CD4-positive, alpha-beta memory T cell (primary cell): Measurements from ENCODE around the gene PDLIM3. TPM values are rescaled to one million over a fixed set of nuclear protein-coding genes. Genes with fewer than 3 reads are reported as not detected.

ENCODE experiments used
- CTCF ChIA-PET: fragments of 350-600 bp; sonication (Branson Sonifier 250); formaldehyde crosslinking; loops from one replicate; lab custom pipeline; 2021; ENCODE audit warnings: inconsistent platforms; ENCODE audit not compliant: partially characterized antibody; lab: Charles Lee
- POLR2A ChIA-PET: fragments of 350-600 bp; sonication (Branson Sonifier 250); formaldehyde crosslinking; loops from one replicate; lab custom pipeline; 2021; ENCODE audit not compliant: partially characterized antibody; lab: Charles Lee
- DNase-seq, 5 donors: peaks; one replicate each; pipeline versions ENCODE4 v3.0.0 to v3.0.0-alpha.2; 2020 to 2022; ENCODE audit warnings: mixed read lengths in 1 of 5
- H3K27ac ChIP-seq: one replicate; pipeline ENCODE4 v1.7.0; 2013; ENCODE audit warnings: low read depth, low read length
- H3K27me3 ChIP-seq: 2 replicates; pipeline ENCODE4 v1.7.0; 2013; ENCODE audit warnings: mild to moderate bottlenecking, low read length, moderate library complexity; ENCODE audit not compliant: insufficient read depth
- H3K36me3 ChIP-seq: 2 replicates; pipeline ENCODE4 v1.7.0; 2013; ENCODE audit warnings: mild to moderate bottlenecking, low read length, moderate library complexity; ENCODE audit not compliant: insufficient read depth
- H3K4me1 ChIP-seq: 2 replicates; pipeline ENCODE4 v1.7.0; 2013; ENCODE audit warnings: mild to moderate bottlenecking, low read length, moderate library complexity; ENCODE audit not compliant: insufficient read depth
- H3K4me3 ChIP-seq, 2 donors: one replicate each; pipeline ENCODE4 v1.7.0; 2013; ENCODE audit warnings: low read length in 2 of 2, mild to moderate bottlenecking in 1 of 2
- H3K9me3 ChIP-seq, 2 donors: one replicate each; pipeline ENCODE4 v1.7.0; 2013; ENCODE audit warnings: low read length in 2 of 2, control low read depth in 1 of 2; ENCODE audit not compliant: control insufficient read depth in 1 of 2
- H3K27ac Mint-ChIP-seq, 7 donors: one replicate each; pipeline ENCODE4 v1.8.0; 2020 to 2021; ENCODE audit warnings: mixed read lengths in 7 of 7, mild to moderate bottlenecking in 6 of 7, inconsistent platforms in 3 of 7, moderate library complexity in 3 of 7
- H3K27me3 Mint-ChIP-seq, 2 donors: one replicate each; pipeline ENCODE4 v1.8.0; 2020 to 2021; ENCODE audit warnings: mixed read lengths in 2 of 2
- H3K36me3 Mint-ChIP-seq, 2 donors: one replicate each; pipeline ENCODE4 v1.8.0; 2020 to 2021; ENCODE audit warnings: mixed read lengths in 2 of 2, inconsistent platforms in 1 of 2, mild to moderate bottlenecking in 1 of 2
- H3K4me1 Mint-ChIP-seq, 4 donors: one replicate each; pipeline ENCODE4 v1.8.0; 2020 to 2021; ENCODE audit warnings: mixed read lengths in 4 of 4, mild to moderate bottlenecking in 1 of 4
- H3K4me3 Mint-ChIP-seq, 8 donors: one replicate each; pipeline ENCODE4 v1.8.0; 2020 to 2021; ENCODE audit warnings: mixed read lengths in 8 of 8, mild to moderate bottlenecking in 7 of 8, moderate library complexity in 6 of 8, inconsistent platforms in 3 of 8
- H3K9me3 Mint-ChIP-seq, 8 donors: one replicate each; pipeline ENCODE4 v1.8.0; 2020 to 2021; ENCODE audit warnings: mixed read lengths in 8 of 8, mild to moderate bottlenecking in 5 of 8, inconsistent platforms in 3 of 8, moderate library complexity in 1 of 8
- intact Hi-C: fragments of 100-400 bp; cut with micrococcal nuclease; formaldehyde crosslinking; loops from one replicate; pipeline ENCODE4 v1.15.1; 2023
- polyA plus RNA-seq, 2 donors: library from polyadenylated mRNA; unstranded; fragments of 300-500 nt; fragmentation: Illumina TruSeq; gene quantifications; one replicate each; pipeline ENCODE4 v1.2.3, GENCODE V29; 2021
- total RNA-seq, 2 experiments: library from RNA; stranded (reverse); gene quantifications; one replicate each; pipeline ENCODE4 v1.2.3, GENCODE V29; 2021

PDLIM3 gene
- total and polyA plus RNA-seq, 4 experiments from 2014 or later = not detected

GRCh38 chr4:185470501-185471195, 64.7 kb downstream of the PDLIM3 start:
- H3K36me3 Mint-ChIP-seq = no peaks in the 10 kb centered on the region
- H3K4me3 Mint-ChIP-seq = peak overlapping the region; percentile 82 to 90 (median 86)
- DNase-seq = peak; percentile 61 to 68 (median 65)
- H3K4me1 Mint-ChIP-seq = peaks cover 6 to 17% (median 10%) of the 10 kb centered on the region in 4 donors
- peaks cover 0 to 1% (median 0%) of the 10 kb centered on the region in 8 donors for H3K9me3 Mint-ChIP-seq
- Histone ChIP-seq H3K27ac (no peak overlapping the region), H3K27me3 (no peaks in the 10 kb centered on the region), H3K4me1 (peaks cover 16% of the 10 kb centered on the region), H3K36me3 (no peaks in the 10 kb centered on the region), H3K4me3 (peak overlapping the region; percentile 66 to 88), H3K9me3 (no peaks in the 10 kb centered on the region)
- CTCF ChIA-PET = interaction anchor here (1.0 to 2.2 kb wide), 3 partner anchors 40 to 127 kb away, joined by 3 to 6 read pairs (median 3); partner anchors contain the start of gene UFSP2
- peaks cover 0 to 2% of the 10 kb centered on the region in 2 donors for H3K27me3 Mint-ChIP-seq
- H3K27ac Mint-ChIP-seq = peak overlapping the region; percentile 68 to 93 (median 82)
- POLR2A ChIA-PET = interaction anchor here (1.1 to 1.9 kb wide), 2 partner anchors 44 to 45 kb away, joined by 4 to 5 read pairs; partner anchors contain the start of gene UFSP2
- intact Hi-C loops = loop anchor here (1.0 to 10.0 kb wide), 11 partner anchors 45 to 1966 kb away; partner anchors contain the start of genes ACSL1, ANKRD37, CASP3 and CENPU

GRCh38 chr4:185469580-185470154, 65.6 kb downstream of the PDLIM3 start:
- POLR2A ChIA-PET = interaction anchor here (1.1 to 1.9 kb wide), 3 partner anchors 43 to 327 kb away, joined by 3 to 5 read pairs (median 4); partner anchors contain the start of genes SLC25A4 and UFSP2
- H3K36me3 Mint-ChIP-seq = no peaks in the 10 kb centered on the region
- DNase-seq = peak in 1 of 5 donors; percentile 1

GRCh38 chr4:185468999-185469398, 66.3 kb downstream of the PDLIM3 start:
- H3K36me3 Mint-ChIP-seq = no peaks in the 10 kb centered on the region
- H3K4me3 ChIP-seq = no peak overlapping the region
- peaks cover 6 to 17% (median 10%) of the 10 kb centered on the region in 4 donors for H3K4me1 Mint-ChIP-seq
- H3K36me3 ChIP-seq = no peaks in the 10 kb centered on the region
- peak overlapping the region in 1 of 8 donors; percentile 12 for H3K4me3 Mint-ChIP-seq
- H3K9me3 ChIP-seq = no peaks in the 10 kb centered on the region
- H3K27ac Mint-ChIP-seq = no peak overlapping the region
- no peaks in the 10 kb centered on the region for H3K27me3 ChIP-seq
- peaks cover 16% of the 10 kb centered on the region for H3K4me1 ChIP-seq
- H3K9me3 Mint-ChIP-seq = peaks cover 0 to 1% (median 0%) of the 10 kb centered on the region in 8 donors
- H3K27me3 Mint-ChIP-seq = no peaks in the 10 kb centered on the region
- intact Hi-C loops = no loop called here
- POLR2A ChIA-PET = interaction anchor here (1.2 kb wide), 1 partner anchor 326 kb away, joined by 3 read pairs; the partner anchor contains the start of gene SLC25A4
- DNase-seq = no peak
- CTCF ChIA-PET = interaction anchor here (2.2 kb wide), 1 partner anchor 43 kb away, joined by 6 read pairs; the partner anchor contains the start of gene UFSP2
- H3K27ac ChIP-seq = no peak overlapping the region

More at GRCh38 chr4:185469580-185470154, 65.6 kb downstream of the PDLIM3 start:
- CTCF ChIA-PET = interaction anchor here (1.0 to 2.2 kb wide), 3 partner anchors 39 to 128 kb away, joined by 3 to 6 read pairs (median 3); partner anchors contain the start of gene UFSP2
- peaks cover 0 to under 1% of the 10 kb centered on the region in 2 donors for H3K27me3 Mint-ChIP-seq
- peaks cover 0 to 1% (median 0%) of the 10 kb centered on the region in 8 donors for H3K9me3 Mint-ChIP-seq
- peak overlapping the region in 5 of 7 donors; percentile 8 to 69 (median 48) for H3K27ac Mint-ChIP-seq
- Histone ChIP-seq H3K4me1 (peaks cover 16% of the 10 kb centered on the region), H3K4me3 (no peak overlapping the region), H3K36me3 (no peaks in the 10 kb centered on the region), H3K9me3 (no peaks in the 10 kb centered on the region), H3K27me3 (no peaks in the 10 kb centered on the region), H3K27ac (no peak overlapping the region)
- intact Hi-C loops = loop anchor here (2.0 to 10.0 kb wide), 5 partner anchors 642 to 1965 kb away; partner anchors contain the start of genes ACSL1, CENPU and ING2
- no peak overlapping the region for H3K4me3 Mint-ChIP-seq
- H3K4me1 Mint-ChIP-seq = peaks cover 6 to 17% (median 10%) of the 10 kb centered on the region in 4 donors

- H3K36me3 ChIP-seq = no peaks in the 10 kb centered on the region
- H3K27ac Mint-ChIP-seq = no peak overlapping the region
- H3K4me1 ChIP-seq = peaks cover 16% of the 10 kb centered on the region
- H3K27ac ChIP-seq = no peak overlapping the region
- no peak overlapping the region for H3K4me3 Mint-ChIP-seq
- peaks cover 6 to 17% (median 10%) of the 10 kb centered on the region in 4 donors for H3K4me1 Mint-ChIP-seq
- H3K36me3 Mint-ChIP-seq = no peaks in the 10 kb centered on the region
- no peaks in the 10 kb centered on the region for H3K27me3 ChIP-seq
- no peaks in the 10 kb centered on the region for H3K9me3 ChIP-seq
- CTCF ChIA-PET = interaction anchor here (0.7 to 2.2 kb wide), 3 partner anchors 21 to 131 kb away, joined by 3 to 6 read pairs (median 4); partner anchors contain the start of gene UFSP2
- H3K27me3 Mint-ChIP-seq = no peaks in the 10 kb centered on the region
- peaks cover 0 to 1% (median 0%) of the 10 kb centered on the region in 8 donors for H3K9me3 Mint-ChIP-seq
- no peak for DNase-seq
- POLR2A ChIA-PET = no interaction called here
- intact Hi-C loops = no loop called here
- no peak overlapping the region for H3K4me3 ChIP-seq
These were observed 67.3 kb downstream of the PDLIM3 start for GRCh38 chr4:185467991-185468390.

GRCh38 chr4:185467101-185467500, 68.2 kb downstream of the PDLIM3 start:
- Histone ChIP-seq H3K36me3 (no peaks in the 10 kb centered on the region), H3K9me3 (no peaks in the 10 kb centered on the region), H3K4me1 (peaks cover 13% of the 10 kb centered on the region), H3K27ac (no peak overlapping the region), H3K4me3 (no peak overlapping the region), H3K27me3 (no peaks in the 10 kb centered on the region)
- peaks cover 6 to 17% (median 10%) of the 10 kb centered on the region in 4 donors for H3K4me1 Mint-ChIP-seq
- H3K9me3 Mint-ChIP-seq = peaks cover 0 to 1% (median 0%) of the 10 kb centered on the region in 8 donors
- H3K36me3 Mint-ChIP-seq = no peaks in the 10 kb centered on the region
- CTCF ChIA-PET = interaction anchor here (0.5 to 1.4 kb wide), 4 partner anchors 13 to 461 kb away, joined by 3 to 4 read pairs (median 4); partner anchors contain the start of gene UFSP2
- intact Hi-C loops = no loop called here
- no peaks in the 10 kb centered on the region for H3K27me3 Mint-ChIP-seq
- POLR2A ChIA-PET = no interaction called here
- no peak overlapping the region for H3K27ac Mint-ChIP-seq
- no peak overlapping the region for H3K4me3 Mint-ChIP-seq
- DNase-seq = no peak

GRCh38 chr4:185465707-185466106, 69.6 kb downstream of the PDLIM3 start:
- H3K36me3 Mint-ChIP-seq = no peaks in the 10 kb centered on the region
- ChIA-PET POLR2A (no interaction called here), CTCF (no interaction called here)
- peaks cover 8% of the 10 kb centered on the region for H3K4me1 ChIP-seq
- no peaks in the 10 kb centered on the region for H3K36me3 ChIP-seq
- peaks cover 0 to under 1% (median 0%) of the 10 kb centered on the region in 8 donors for H3K9me3 Mint-ChIP-seq
- no peaks in the 10 kb centered on the region for H3K27me3 ChIP-seq
- H3K9me3 ChIP-seq = no peaks in the 10 kb centered on the region
- no peak for DNase-seq
- no peak overlapping the region for H3K4me3 ChIP-seq
- H3K27me3 Mint-ChIP-seq = peaks cover 0 to 2% of the 10 kb centered on the region in 2 donors
- H3K27ac Mint-ChIP-seq = no peak overlapping the region
- H3K27ac ChIP-seq = no peak overlapping the region
- peaks cover 4 to 12% (median 8%) of the 10 kb centered on the region in 4 donors for H3K4me1 Mint-ChIP-seq
- intact Hi-C loops = no loop called here
- H3K4me3 Mint-ChIP-seq = no peak overlapping the region
